ENCODE data around the gene ANKRD29.

GRCh38 chr18:23694637-23695430 is 32.1 kb upstream of the ANKRD29 start:
- TF ChIP-seq SIN3A (IDR thresholded peaks at IDR 0.05; ENCODE audit: borderline replicate concordance, insufficient read depth, low read length) (no peak), TAF1 (IDR thresholded peaks at IDR 0.05; ENCODE audit: borderline replicate concordance, insufficient read depth, low read length) (no peak), REST (IDR thresholded peaks at IDR 0.05; ENCODE audit: insufficient read depth in 1 of 2, low read depth in 2 of 2, low read length in 2 of 2) (no peak), POLR2AphosphoS5 (IDR thresholded peaks at IDR 0.05; ENCODE audit: low read depth, low read length) (no peak), FOXP2 (optimal IDR thresholded peaks at IDR 0.05; ENCODE audit: borderline replicate concordance, extremely low read depth, extremely low read length, insufficient read depth) (no peak)
